Motor neuron (in vitro differentiated cells): ENCODE measurements around the gene ADGRG4. TPM values are rescaled to one million over a fixed set of nuclear protein-coding genes. Genes with fewer than 3 reads are reported as not detected.

ENCODE experiments used
- ATAC-seq, 8 experiments: fragments of 200-7000 bp; cut with Tn5 transposase; replicated peaks in 6 of 8; 2 replicates each; pipeline ENCODE4 v1.8.0; 2021; ENCODE audit warnings: mild to moderate bottlenecking in 8 of 8, moderate library complexity in 8 of 8
- H3K27ac ChIP-seq, 2 donors: fragments of 250-450 bp; sonication (Bioruptor Pico); 2 replicates each; pipeline ENCODE4 v1.9.0; 2021; ENCODE audit warnings: antibody characterized with exemption in 2 of 2, mild to moderate bottlenecking in 2 of 2, moderate library complexity in 1 of 2
- H3K4me1 ChIP-seq, 2 donors: fragments of 250-450 bp; sonication (Bioruptor Pico); replicated peaks in 1 of 2; 2 replicates each; pipeline ENCODE4 v1.6.1; 2021; ENCODE audit warnings: antibody characterized with exemption in 2 of 2, mild to moderate bottlenecking in 2 of 2, moderate library complexity in 1 of 2
- H3K4me3 ChIP-seq, 5 donors: fragments of 250-450 bp; sonication (Bioruptor Pico); 2 replicates each; pipeline ENCODE4 v1.9.0; 2021; ENCODE audit warnings: antibody characterized with exemption in 5 of 5, mild to moderate bottlenecking in 5 of 5, moderate library complexity in 4 of 5
- WGBS, 10 experiments: fragments of 450-650 bp; shearing (Covaris generic); methylation state at CpG; one replicate each; pipeline ENCODE4 v1.0.0; 2022; 5-methylcytosine and 5-hydroxymethylcytosine counted together
- in situ Hi-C, 9 experiments: fragments of 400-800 bp; cut with MboI; loops; one replicate each; pipeline ENCODE4 v1.15.0; 2021; ENCODE audit warnings: low sequenced_read_pairs in 9 of 9, low pct_unique_long_range_greater_than_20kb in 2 of 9; ENCODE audit not compliant: unreplicated experiment in 9 of 9
- total RNA-seq, 8 experiments: library from RNA; unstranded; fragments of 300-600 nt; gene quantifications; 2 replicates each; pipeline versions ENCODE4 v1.2.3 to v1.2.4, GENCODE V29; 2022

Gene ADGRG4
- total RNA-seq, 8 experiments from 2014 or later, result under 0.01 to 0.17 (median 0.04) TPM; not detected in 1

DNA sequence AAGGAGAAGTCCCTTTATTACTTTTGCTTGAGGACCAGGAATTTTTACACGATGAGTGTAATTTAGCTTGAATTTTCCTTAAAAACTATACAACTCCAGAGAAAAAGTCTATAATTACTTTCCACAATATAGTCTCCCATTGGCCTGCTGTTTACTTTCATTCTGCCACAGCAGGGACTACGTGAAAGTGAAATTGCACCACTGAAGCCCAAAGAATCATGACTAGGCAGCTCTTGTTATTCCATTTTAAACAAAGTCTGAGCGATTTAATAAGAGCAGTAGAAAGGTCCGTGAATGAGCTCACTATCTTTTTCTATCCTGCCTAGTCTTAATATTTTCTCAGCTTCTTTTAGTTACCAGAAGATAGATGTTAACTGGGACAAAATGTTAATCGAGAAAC lies 68.6 kb downstream of the ADGRG4 start:
- H3K4me1 ChIP-seq, result no peaks in the 10 kb centered on the region
- in situ Hi-C loops, result no loop called here
- no peak for ATAC-seq
- no peak overlapping the region for H3K4me3 ChIP-seq
- 7 to 100% (median 75%) methylated on average over 1 to 5 of the region's 5 CpGs; no CpG with 5 or more reads in 1 of the 10 experiments for WGBS, 10 experiments
- H3K27ac ChIP-seq, result no peak overlapping the region

DNA sequence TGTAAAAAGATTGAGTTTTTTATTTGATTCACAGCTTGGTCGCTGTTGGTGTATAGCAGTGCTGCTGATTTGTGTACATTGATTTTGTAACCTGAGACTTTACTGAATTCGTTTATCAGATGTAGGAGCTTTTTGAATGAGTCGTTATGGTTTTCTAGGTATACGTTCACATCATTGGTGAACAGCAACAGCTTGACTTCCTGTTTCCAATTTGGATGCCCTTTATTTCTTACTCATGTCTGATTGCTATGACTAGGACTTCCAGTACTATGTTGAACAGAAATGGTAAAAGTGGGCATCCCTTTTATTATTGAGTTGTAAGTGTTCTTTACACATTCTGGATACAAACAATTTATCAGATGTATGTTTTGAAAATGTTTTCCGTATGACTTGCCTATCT lies 76.0 kb downstream of the ADGRG4 start:
- Histone ChIP-seq H3K27ac (no peak overlapping the region), H3K4me3 (no peak overlapping the region), H3K4me1 (no peaks in the 10 kb centered on the region)
- WGBS, 10 experiments, result 11 to 86% (median 48%) methylated on average over 1 to 5 of the region's 5 CpGs; no CpG with 5 or more reads in 6 of the 10 experiments
- in situ Hi-C loops, result no loop called here
- no peak for ATAC-seq

DNA sequence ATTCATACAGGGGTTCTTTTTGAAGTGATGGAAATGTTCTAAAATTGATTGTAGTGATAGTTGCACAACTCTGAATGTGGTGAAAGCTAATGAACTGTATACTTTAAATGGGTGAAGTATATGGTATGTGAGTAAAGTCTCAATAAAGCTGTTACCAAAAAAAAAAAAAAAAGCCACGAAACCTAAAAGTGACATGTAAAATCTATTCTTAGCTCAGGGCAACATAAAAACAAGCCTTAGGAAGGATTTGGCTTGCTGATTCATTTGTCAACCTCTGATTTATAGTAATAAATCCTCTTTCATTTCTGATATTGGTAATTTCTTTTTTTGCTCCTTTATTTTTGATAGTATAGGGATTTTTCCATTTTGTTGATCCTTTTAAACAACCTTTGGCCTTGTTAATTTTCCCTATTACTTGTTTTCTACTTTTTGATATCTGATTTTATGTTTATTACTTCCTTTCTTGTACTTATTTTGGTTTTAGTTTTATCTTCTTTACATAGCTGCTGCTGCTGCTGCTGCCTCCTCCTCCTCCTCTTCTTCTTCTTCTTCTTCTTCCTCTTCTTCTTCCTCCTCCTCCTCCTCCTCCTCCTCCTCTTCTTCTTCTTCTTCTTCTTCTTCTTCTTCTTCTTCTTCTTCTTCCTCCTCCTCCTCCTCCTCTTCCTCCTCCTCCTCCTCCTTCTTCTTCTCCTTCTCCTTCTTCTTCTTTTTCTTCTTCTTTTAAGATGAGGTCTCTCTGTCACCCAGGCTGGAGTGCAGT lies 79.4 kb downstream of the ADGRG4 start:
- H3K4me1 ChIP-seq, result no peaks in the 10 kb centered on the region
- no peak overlapping the region for H3K27ac ChIP-seq
- ATAC-seq, result no peak
- WGBS, 10 experiments, result 0 to 100% (median 80%) methylated on average over 1 of the region's 1 CpG; no CpG with 5 or more reads in 3 of the 10 experiments
- no peak overlapping the region for H3K4me3 ChIP-seq
- in situ Hi-C loops, result no loop called here

DNA sequence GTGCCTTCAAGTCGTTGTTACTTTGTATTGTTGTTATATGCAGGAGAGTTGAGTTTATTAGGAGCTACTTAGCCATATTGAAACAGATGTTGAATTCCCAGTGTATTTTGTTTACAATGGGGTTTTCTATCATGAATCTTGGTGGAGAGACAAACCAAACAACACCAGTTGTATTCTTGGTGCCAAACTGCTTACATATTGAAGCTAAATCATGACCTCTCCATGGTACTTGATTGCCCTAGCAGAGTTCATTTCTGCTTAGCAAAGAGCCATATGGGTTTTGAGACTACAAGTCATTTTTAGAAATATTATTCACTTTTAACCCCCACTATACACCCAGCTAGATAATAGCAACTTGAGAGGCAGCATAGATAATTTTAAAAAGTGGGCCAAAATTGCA lies 85.4 kb downstream of the ADGRG4 start:
- 50 to 100% methylated on average over 1 of the region's 1 CpG; no CpG with 5 or more reads in 8 of the 10 experiments for WGBS, 10 experiments
- in situ Hi-C loops, result no loop called here

DNA sequence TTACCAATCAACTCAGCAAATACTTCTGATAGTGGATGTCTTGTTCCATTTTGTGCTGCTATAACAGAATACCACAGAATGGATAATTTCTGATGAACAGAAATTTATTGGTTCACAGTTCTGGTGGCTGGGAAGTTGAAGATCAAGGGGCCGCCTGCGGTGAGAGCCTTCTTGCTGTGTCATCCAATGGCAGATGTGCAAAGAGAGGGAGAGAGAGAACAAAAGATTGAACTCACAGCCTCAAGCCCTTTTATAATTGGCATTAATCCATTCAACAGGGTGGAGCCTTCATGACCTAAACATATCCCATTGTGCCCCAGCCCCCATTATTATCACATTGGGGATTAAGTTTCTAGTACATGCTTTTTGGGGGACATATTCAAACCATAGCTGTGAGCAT lies 86.1 kb downstream of the ADGRG4 start:
- WGBS, 10 experiments, result 61 to 100% methylated on average over 2 of the region's 2 CpGs; no CpG with 5 or more reads in 8 of the 10 experiments

More for the DNA sequence above, 85.4 kb downstream of the ADGRG4 start:
- H3K4me3 ChIP-seq, result no peak overlapping the region
- no peaks in the 10 kb centered on the region for H3K4me1 ChIP-seq
- ATAC-seq, result no peak
- H3K27ac ChIP-seq, result no peak overlapping the region

DNA sequence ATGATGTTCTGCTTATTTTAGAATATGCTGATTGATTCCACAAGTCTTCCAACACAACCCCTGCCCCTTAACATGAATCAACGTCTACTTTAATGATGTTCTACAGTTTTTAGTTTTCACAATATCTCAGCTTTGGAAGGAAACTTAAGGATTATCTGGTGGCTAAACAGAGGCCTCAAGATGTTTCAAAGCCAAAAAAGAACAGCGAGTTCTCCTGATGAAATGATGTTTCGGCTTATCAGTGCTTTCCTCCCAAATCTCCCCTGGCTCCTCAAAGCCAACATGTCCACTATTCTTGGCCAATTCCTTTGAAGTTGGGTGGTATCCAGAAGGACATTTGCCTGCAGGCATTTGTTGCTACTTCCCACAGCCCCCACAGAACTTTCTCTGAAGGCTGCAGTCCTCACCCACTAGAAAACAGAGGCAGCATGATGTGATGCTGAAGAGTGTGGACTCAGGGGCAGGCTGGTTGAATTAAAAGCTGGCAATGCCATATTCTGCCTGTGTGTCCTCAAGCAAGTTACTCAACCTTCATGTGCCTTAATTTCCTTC lies 87.3 kb downstream of the ADGRG4 start:
- H3K4me1 ChIP-seq, result no peaks in the 10 kb centered on the region
- H3K4me3 ChIP-seq, result no peak overlapping the region
- in situ Hi-C loops, result no loop called here
- H3K27ac ChIP-seq, result no peak overlapping the region
- no peak for ATAC-seq
- WGBS, 10 experiments, result 20 to 100% (median 80%) methylated on average over 1 to 3 of the region's 3 CpGs; no CpG with 5 or more reads in 5 of the 10 experiments

More for the DNA sequence above, 86.1 kb downstream of the ADGRG4 start:
- ATAC-seq, result no peak
- in situ Hi-C loops, result no loop called here
- Histone ChIP-seq H3K4me1 (no peaks in the 10 kb centered on the region), H3K4me3 (no peak overlapping the region), H3K27ac (no peak overlapping the region)

DNA sequence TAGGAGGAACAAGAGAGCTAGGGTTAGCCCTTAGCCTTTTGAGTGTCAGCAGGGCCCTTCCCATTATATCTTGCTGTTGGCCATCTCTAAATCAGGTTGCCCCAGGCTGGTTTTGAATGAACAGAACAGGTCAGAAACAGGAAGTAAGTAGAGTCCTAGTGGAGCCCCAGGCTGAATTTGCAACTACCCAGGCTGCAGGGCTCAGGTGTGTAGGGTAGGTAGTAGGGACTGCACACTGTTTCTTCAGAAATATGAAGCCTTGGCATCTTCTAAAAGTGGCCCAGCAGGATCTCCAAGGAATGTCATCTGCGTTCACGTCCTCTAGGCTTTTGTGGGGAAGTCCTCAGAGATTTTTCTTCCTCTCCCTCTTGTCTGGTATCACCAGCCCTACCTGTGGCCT lies 90.2 kb downstream of the ADGRG4 start:
- H3K27ac ChIP-seq, result no peak overlapping the region
- WGBS, 10 experiments, result 0 to 44% methylated on average over 2 of the region's 2 CpGs; no CpG with 5 or more reads in 8 of the 10 experiments
- ATAC-seq, result no peak
- no peak overlapping the region for H3K4me3 ChIP-seq
- in situ Hi-C loops, result no loop called here
- no peaks in the 10 kb centered on the region for H3K4me1 ChIP-seq

DNA sequence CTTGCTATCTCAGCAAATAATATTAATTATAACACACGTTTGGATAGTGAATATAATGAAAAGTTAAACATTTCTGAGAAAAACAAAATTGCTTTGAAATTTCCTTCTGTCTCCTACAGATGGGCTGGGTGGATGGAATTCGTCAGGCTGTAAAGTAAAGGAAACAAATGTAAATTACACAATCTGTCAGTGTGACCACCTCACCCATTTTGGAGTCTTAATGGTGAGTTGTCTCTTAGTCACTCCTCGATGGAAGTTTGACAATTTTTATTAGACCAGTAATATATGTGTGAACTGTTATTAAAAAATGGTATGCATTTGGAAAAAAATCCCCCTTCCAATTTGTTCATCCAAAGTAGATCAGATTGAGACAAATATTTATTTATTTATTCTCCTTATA lies 94.5 kb downstream of the ADGRG4 start:
- WGBS, 10 experiments, result 0 to 80% (median 8%) methylated on average over 1 to 3 of the region's 3 CpGs; no CpG with 5 or more reads in 5 of the 10 experiments
- in situ Hi-C loops, result no loop called here
- no peaks in the 10 kb centered on the region for H3K4me1 ChIP-seq
- H3K27ac ChIP-seq, result no peak overlapping the region
- ATAC-seq, result no peak
- no peak overlapping the region for H3K4me3 ChIP-seq

DNA sequence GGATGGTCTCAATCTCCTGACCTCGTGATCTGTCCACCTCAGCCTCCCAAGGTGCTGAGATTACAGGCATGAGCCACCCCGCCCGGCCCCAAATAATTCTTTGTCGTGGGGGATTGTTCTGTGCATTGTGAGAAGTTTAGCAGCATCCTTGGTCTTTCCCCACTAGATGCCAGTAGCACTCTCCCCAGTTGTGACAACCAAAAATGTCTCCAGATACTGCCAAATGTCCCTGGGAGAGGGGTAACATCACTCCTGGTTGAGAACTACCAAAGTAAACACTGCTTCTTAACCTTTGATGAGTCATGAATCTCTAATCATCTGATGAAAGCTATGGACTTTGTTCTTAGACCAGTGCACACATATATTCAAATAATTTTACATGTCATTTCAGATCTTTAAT lies 96.2 kb downstream of the ADGRG4 start:
- no peak overlapping the region for H3K27ac ChIP-seq
- no peak for ATAC-seq
- in situ Hi-C loops, result no loop called here
- 40% methylated on average over 1 of the region's 4 CpGs; no CpG with 5 or more reads in 9 of the 10 experiments for WGBS, 10 experiments
- H3K4me3 ChIP-seq, result no peak overlapping the region
- no peaks in the 10 kb centered on the region for H3K4me1 ChIP-seq

DNA sequence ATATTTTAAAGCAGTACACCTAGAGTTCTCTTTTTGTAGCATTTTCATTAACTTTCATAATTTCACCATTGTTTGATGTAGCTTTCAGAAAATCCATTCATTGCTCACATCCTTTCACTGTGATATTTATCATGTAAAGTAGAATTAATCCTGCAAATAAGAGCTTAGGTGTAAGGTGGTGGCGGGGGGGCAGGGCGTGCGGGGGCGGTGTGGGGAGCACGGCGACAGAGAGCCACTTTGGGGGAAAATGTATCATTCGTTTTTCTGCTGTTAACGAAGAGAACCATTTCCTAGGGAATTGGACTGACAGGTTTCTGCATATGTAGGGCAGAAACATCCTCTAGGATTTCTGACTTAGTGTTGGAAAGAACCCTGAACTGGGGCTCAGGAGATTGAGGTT lies 104.4 kb downstream of the ADGRG4 start:
- Histone ChIP-seq H3K27ac (no peak overlapping the region), H3K4me1 (no peaks in the 10 kb centered on the region), H3K4me3 (no peak overlapping the region)
- ATAC-seq, result no peak
- in situ Hi-C loops, result no loop called here
- WGBS, 10 experiments, result 53% methylated on average over 5 of the region's 8 CpGs; no CpG with 5 or more reads in 9 of the 10 experiments

DNA sequence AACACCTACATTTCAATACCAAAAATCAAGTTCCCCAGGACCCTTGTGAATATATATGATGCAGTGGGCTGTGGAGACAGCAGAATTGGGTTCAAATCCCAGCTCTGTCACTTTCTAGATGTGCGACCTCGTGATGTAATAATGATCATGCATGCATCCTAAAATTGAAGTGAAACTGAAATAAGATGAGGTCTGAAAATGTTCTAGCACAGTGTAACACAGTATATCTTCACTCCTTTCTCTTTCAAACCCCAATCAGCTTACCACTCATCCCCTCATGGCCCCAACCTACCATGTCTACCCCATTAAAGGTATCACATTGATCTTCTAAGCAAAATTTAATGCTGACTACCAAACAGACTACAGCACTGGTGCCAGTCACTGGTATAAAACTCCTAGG lies 117.0 kb downstream of the ADGRG4 start:
- Histone ChIP-seq H3K4me3 (no peak overlapping the region), H3K27ac (no peak overlapping the region), H3K4me1 (no peaks in the 10 kb centered on the region)
- 46% methylated on average over 2 of the region's 2 CpGs; no CpG with 5 or more reads in 9 of the 10 experiments for WGBS, 10 experiments
- ATAC-seq, result no peak
- in situ Hi-C loops, result no loop called here

DNA sequence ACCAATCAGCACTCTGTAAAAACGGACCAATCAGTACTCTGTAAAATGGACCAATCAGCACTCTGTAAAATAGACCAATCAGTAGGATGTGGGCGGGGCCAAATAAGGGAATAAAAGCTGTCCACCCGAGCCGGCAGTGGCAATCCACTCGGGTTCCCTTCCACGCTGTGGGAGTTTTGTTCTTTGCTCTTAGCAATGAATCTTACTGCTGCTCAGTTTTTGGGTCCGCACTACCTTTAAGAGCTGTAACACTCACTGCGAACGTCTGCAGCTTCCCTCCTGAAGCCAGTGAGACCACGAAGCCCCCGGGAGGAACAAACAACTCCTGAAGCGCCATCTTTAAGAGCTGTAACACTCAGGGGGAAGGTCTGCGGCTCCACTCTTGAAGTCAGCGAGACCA lies 120.6 kb downstream of the ADGRG4 start:
- 57% methylated on average over 9 of the region's 14 CpGs; no CpG with 5 or more reads in 9 of the 10 experiments for WGBS, 10 experiments
- in situ Hi-C loops, result no loop called here

DNA sequence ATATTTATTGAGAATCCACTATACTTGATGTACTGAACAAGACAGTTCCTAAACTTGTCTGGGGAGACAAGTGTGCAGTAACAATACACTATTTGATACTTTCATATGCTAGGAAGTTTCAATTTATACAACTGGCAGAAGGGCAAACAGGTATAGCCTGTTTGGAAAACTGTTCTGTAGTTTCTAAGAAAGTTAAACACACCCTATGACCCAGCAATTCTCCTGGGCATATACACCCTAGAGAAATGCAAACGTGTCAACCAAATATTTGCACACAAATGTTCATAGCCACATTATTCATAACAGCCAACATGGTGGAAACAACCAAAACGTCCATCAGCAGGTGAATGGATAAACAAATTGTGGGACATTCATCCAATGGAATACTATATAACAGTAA lies 123.0 kb downstream of the ADGRG4 start:
- in situ Hi-C loops, result no loop called here
- ATAC-seq, result no peak
- Histone ChIP-seq H3K27ac (no peak overlapping the region), H3K4me1 (no peaks in the 10 kb centered on the region), H3K4me3 (no peak overlapping the region)
- WGBS, 10 experiments, result 0 to 100% (median 42%) methylated on average over 1 to 2 of the region's 2 CpGs; no CpG with 5 or more reads in 7 of the 10 experiments

More for the DNA sequence above, 120.6 kb downstream of the ADGRG4 start:
- no peak overlapping the region for H3K4me3 ChIP-seq
- no peak overlapping the region for H3K27ac ChIP-seq
- H3K4me1 ChIP-seq, result no peaks in the 10 kb centered on the region
- ATAC-seq, result no peak
